ENCODE results near the gene EYA3.
A peak's percentile ranks its signal among the peaks of the same experiment; 100 is the strongest.

EYA3 gene

GRCh38 chr1:27941671-27942540, 146.5 kb downstream of the EYA3 start:
- H3K27ac ChIP-seq (ENCODE audit: low read length) = no peak overlapping the region
- no peaks in the 10 kb centered on the region for H3K9me3 ChIP-seq (ENCODE audit: control insufficient read depth, low read depth, low read length)
- H3K9ac ChIP-seq (ENCODE audit: low read length) = no peak overlapping the region
- peaks cover 10% of the 10 kb centered on the region for H3K36me3 ChIP-seq (ENCODE audit: control insufficient read depth, low read depth, low read length)
- H3K4me3 ChIP-seq (ENCODE audit: low read length) = no peak overlapping the region
- peaks cover 15% of the 10 kb centered on the region for H3K4me1 ChIP-seq (ENCODE audit: control insufficient read depth, low read depth, low read length)
- H3K27me3 ChIP-seq (ENCODE audit: control insufficient read depth, insufficient read depth, low read length) = no peaks in the 10 kb centered on the region

- Histone ChIP-seq H3K9ac (ENCODE audit: low read length) (no peak overlapping the region), H3K36me3 (ENCODE audit: control insufficient read depth, low read depth, low read length) (peaks cover 10% of the 10 kb centered on the region), H3K9me3 (ENCODE audit: control insufficient read depth, low read depth, low read length) (no peaks in the 10 kb centered on the region), H3K4me1 (ENCODE audit: control insufficient read depth, low read depth, low read length) (peaks cover 16% of the 10 kb centered on the region), H3K27me3 (ENCODE audit: control insufficient read depth, insufficient read depth, low read length) (no peaks in the 10 kb centered on the region), H3K4me3 (ENCODE audit: low read length) (no peak overlapping the region), H3K27ac (ENCODE audit: low read length) (no peak overlapping the region)
Observed at GRCh38 chr1:27940870-27941560, 147.4 kb downstream of the EYA3 start.

GRCh38 chr1:27940297-27940696, 148.1 kb downstream of the EYA3 start:
- peaks cover 16% of the 10 kb centered on the region for H3K4me1 ChIP-seq (ENCODE audit: control insufficient read depth, low read depth, low read length)
- H3K27ac ChIP-seq (ENCODE audit: low read length) = no peak overlapping the region

GRCh38 chr1:27938488-27938887, 149.9 kb downstream of the EYA3 start:
- H3K4me1 ChIP-seq (ENCODE audit: control insufficient read depth, low read depth, low read length) = peaks cover 16% of the 10 kb centered on the region
- peaks cover 7% of the 10 kb centered on the region for H3K36me3 ChIP-seq (ENCODE audit: control insufficient read depth, low read depth, low read length)
- peaks cover 4% of the 10 kb centered on the region for H3K27me3 ChIP-seq (ENCODE audit: control insufficient read depth, insufficient read depth, low read length)
- no peak overlapping the region for H3K9ac ChIP-seq (ENCODE audit: low read length)
- no peaks in the 10 kb centered on the region for H3K9me3 ChIP-seq (ENCODE audit: control insufficient read depth, low read depth, low read length)
- no peak overlapping the region for H3K27ac ChIP-seq (ENCODE audit: low read length)
- H3K4me3 ChIP-seq (ENCODE audit: low read length) = no peak overlapping the region

More at GRCh38 chr1:27940297-27940696, 148.1 kb downstream of the EYA3 start:
- Histone ChIP-seq H3K36me3 (ENCODE audit: control insufficient read depth, low read depth, low read length) (peaks cover 10% of the 10 kb centered on the region), H3K9ac (ENCODE audit: low read length) (no peak overlapping the region), H3K27me3 (ENCODE audit: control insufficient read depth, insufficient read depth, low read length) (peaks cover 4% of the 10 kb centered on the region), H3K4me3 (ENCODE audit: low read length) (no peak overlapping the region), H3K9me3 (ENCODE audit: control insufficient read depth, low read depth, low read length) (no peaks in the 10 kb centered on the region)

- Histone ChIP-seq H3K4me1 (ENCODE audit: control insufficient read depth, low read depth, low read length) (peaks cover 18% of the 10 kb centered on the region), H3K9ac (ENCODE audit: low read length) (peak overlapping the region; percentile 28), H3K27me3 (ENCODE audit: control insufficient read depth, insufficient read depth, low read length) (peaks cover 4% of the 10 kb centered on the region), H3K27ac (ENCODE audit: low read length) (no peak overlapping the region), H3K9me3 (ENCODE audit: control insufficient read depth, low read depth, low read length) (no peaks in the 10 kb centered on the region), H3K36me3 (ENCODE audit: control insufficient read depth, low read depth, low read length) (peaks cover 4% of the 10 kb centered on the region), H3K4me3 (ENCODE audit: low read length) (peak overlapping the region; percentile 19)
Observed at GRCh38 chr1:27937524-27937836, 150.9 kb downstream of the EYA3 start.

GRCh38 chr1:27936370-27936769, 152.0 kb downstream of the EYA3 start:
- Histone ChIP-seq H3K27ac (ENCODE audit: low read length) (no peak overlapping the region), H3K9ac (ENCODE audit: low read length) (no peak overlapping the region), H3K27me3 (ENCODE audit: control insufficient read depth, insufficient read depth, low read length) (peaks cover 4% of the 10 kb centered on the region), H3K4me3 (ENCODE audit: low read length) (peak overlapping the region; percentile 70), H3K9me3 (ENCODE audit: control insufficient read depth, low read depth, low read length) (no peaks in the 10 kb centered on the region), H3K36me3 (ENCODE audit: control insufficient read depth, low read depth, low read length) (no peaks in the 10 kb centered on the region), H3K4me1 (ENCODE audit: control insufficient read depth, low read depth, low read length) (peaks cover 21% of the 10 kb centered on the region)

GRCh38 chr1:27935721-27936120, 152.7 kb downstream of the EYA3 start:
- Histone ChIP-seq H3K4me3 (ENCODE audit: low read length) (peak overlapping the region; percentile 70), H3K27me3 (ENCODE audit: control insufficient read depth, insufficient read depth, low read length) (peaks cover 4% of the 10 kb centered on the region), H3K27ac (ENCODE audit: low read length) (no peak overlapping the region), H3K36me3 (ENCODE audit: control insufficient read depth, low read depth, low read length) (no peaks in the 10 kb centered on the region), H3K9me3 (ENCODE audit: control insufficient read depth, low read depth, low read length) (no peaks in the 10 kb centered on the region), H3K9ac (ENCODE audit: low read length) (peak overlapping the region; percentile 73), H3K4me1 (ENCODE audit: control insufficient read depth, low read depth, low read length) (peaks cover 21% of the 10 kb centered on the region)

GRCh38 chr1:27934818-27935549, 153.4 kb downstream of the EYA3 start, which contains the start of gene SMPDL3B:
Gene SMPDL3B (plus strand): TSS chr1:27935000. CDS start chr1:27935184, 184 bp downstream.
- Histone ChIP-seq H3K9me3 (ENCODE audit: control insufficient read depth, low read depth, low read length) (no peaks in the 10 kb centered on the region), H3K27ac (ENCODE audit: low read length) (peak within 1 kb of the TSS; percentile 49), H3K4me3 (ENCODE audit: low read length) (peak within 1 kb of the TSS; percentile 70), H3K4me1 (ENCODE audit: control insufficient read depth, low read depth, low read length) (peaks cover 21% of the 10 kb centered on the region), H3K9ac (ENCODE audit: low read length) (peak within 1 kb of the TSS; percentile 73), H3K36me3 (ENCODE audit: control insufficient read depth, low read depth, low read length) (no peaks in the 10 kb centered on the region), H3K27me3 (ENCODE audit: control insufficient read depth, insufficient read depth, low read length) (peaks cover 4% of the 10 kb centered on the region)

GRCh38 chr1:27931759-27932158, 156.7 kb downstream of the EYA3 start:
- peaks cover 5% of the 10 kb centered on the region for H3K4me1 ChIP-seq (ENCODE audit: control insufficient read depth, low read depth, low read length)
- H3K9ac ChIP-seq (ENCODE audit: low read length) = no peak overlapping the region
- H3K27ac ChIP-seq (ENCODE audit: low read length) = no peak overlapping the region
- no peaks in the 10 kb centered on the region for H3K36me3 ChIP-seq (ENCODE audit: control insufficient read depth, low read depth, low read length)
- H3K4me3 ChIP-seq (ENCODE audit: low read length) = no peak overlapping the region
- H3K9me3 ChIP-seq (ENCODE audit: control insufficient read depth, low read depth, low read length) = no peaks in the 10 kb centered on the region
- peaks cover 4% of the 10 kb centered on the region for H3K27me3 ChIP-seq (ENCODE audit: control insufficient read depth, insufficient read depth, low read length)

- H3K4me3 ChIP-seq (ENCODE audit: low read length) = no peak overlapping the region
- no peak overlapping the region for H3K9ac ChIP-seq (ENCODE audit: low read length)
- peaks cover 4% of the 10 kb centered on the region for H3K27me3 ChIP-seq (ENCODE audit: control insufficient read depth, insufficient read depth, low read length)
- H3K27ac ChIP-seq (ENCODE audit: low read length) = no peak overlapping the region
- H3K9me3 ChIP-seq (ENCODE audit: control insufficient read depth, low read depth, low read length) = no peaks in the 10 kb centered on the region
- H3K4me1 ChIP-seq (ENCODE audit: control insufficient read depth, low read depth, low read length) = peaks cover 5% of the 10 kb centered on the region
- H3K36me3 ChIP-seq (ENCODE audit: control insufficient read depth, low read depth, low read length) = no peaks in the 10 kb centered on the region
Observed at GRCh38 chr1:27931184-27931583, 157.2 kb downstream of the EYA3 start.

GRCh38 chr1:27928216-27928954, 160.0 kb downstream of the EYA3 start:
- Histone ChIP-seq H3K9ac (ENCODE audit: low read length) (no peak overlapping the region), H3K4me1 (ENCODE audit: control insufficient read depth, low read depth, low read length) (peaks cover 5% of the 10 kb centered on the region), H3K4me3 (ENCODE audit: low read length) (no peak overlapping the region), H3K27ac (ENCODE audit: low read length) (no peak overlapping the region), H3K27me3 (ENCODE audit: control insufficient read depth, insufficient read depth, low read length) (no peaks in the 10 kb centered on the region), H3K36me3 (ENCODE audit: control insufficient read depth, low read depth, low read length) (no peaks in the 10 kb centered on the region), H3K9me3 (ENCODE audit: control insufficient read depth, low read depth, low read length) (no peaks in the 10 kb centered on the region)

Data from iPS-18a (cell line).